GM19328 (cell line): ENCODE results near the gene SGF29.
"Not testable (repeated sequence)": the region's sequence is repeated elsewhere in the genome, so short reads cannot be mapped to it uniquely, and the experiment has no call there.

Experiments used
- ATAC-seq: cut with Tn5 transposase; IDR thresholded peaks from one replicate; pipeline ENCODE4 v1.9.1; 2021; ENCODE audit warnings: mild to moderate bottlenecking, moderate library complexity; ENCODE audit not compliant: unreplicated experiment

Gene SGF29

GRCh38 chr16:28563218-28563617 lies 9.5 kb downstream of the SGF29 start:
- no peak for ATAC-seq

DNA sequence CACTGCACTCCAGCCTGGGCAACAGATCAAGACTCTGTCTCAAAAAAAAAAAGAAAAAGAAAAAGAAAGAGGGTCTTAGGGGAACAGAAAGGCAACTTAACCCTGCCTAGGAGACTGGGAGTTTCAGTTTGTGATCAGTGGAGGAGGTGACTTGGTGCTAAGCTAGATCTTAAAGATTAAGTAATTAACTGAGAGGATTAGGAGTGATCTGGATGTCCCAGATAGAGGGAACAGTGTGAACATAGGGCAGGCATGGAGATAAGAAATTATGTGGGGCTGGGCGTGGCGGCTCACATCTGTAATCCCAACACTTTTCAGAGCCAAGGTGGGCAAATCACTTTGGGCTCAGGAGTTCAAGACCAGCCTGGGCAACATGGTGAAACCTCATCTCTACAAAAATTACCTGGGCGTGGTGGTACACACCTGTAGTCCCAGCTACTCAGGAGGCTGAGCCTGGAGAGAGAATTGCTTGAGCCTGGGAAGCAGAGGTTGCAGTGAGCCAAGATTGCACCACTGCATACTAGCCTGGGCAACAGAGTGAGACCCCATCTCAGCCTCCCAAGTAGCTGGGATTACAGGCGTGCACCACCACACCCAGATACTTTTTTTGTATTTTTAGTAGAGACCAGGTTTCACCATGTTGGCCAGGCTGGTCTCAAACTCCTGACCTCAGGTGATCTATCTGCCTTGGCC lies 12.7 kb downstream of the SGF29 start:
- ATAC-seq = not testable (repeated sequence)

DNA sequence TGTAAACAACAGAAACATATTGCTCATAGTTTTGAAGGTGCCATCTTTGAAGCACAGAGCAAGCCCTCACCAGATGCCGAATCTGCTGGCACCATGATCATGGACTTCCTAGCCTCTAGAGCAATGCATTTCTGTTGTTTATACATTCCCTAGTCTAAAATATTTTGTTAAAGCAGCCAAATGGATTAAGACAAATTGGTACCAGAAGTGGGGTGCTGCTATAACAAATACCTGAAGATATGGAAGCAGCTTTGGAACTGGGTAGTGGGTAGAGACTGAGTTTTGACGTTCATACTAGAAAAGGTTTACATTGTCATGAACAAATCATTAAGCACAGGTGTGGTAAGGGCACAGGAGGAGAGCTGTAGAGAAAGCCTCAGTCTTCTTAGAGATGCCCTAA lies 13.6 kb downstream of the SGF29 start:
- ATAC-seq = no peak

GRCh38 chr16:28569021-28569420 lies 15.3 kb downstream of the SGF29 start:
- ATAC-seq = no peak

- no peak for ATAC-seq
Observed at GRCh38 chr16:28569968-28570752, 16.4 kb downstream of the SGF29 start.

DNA sequence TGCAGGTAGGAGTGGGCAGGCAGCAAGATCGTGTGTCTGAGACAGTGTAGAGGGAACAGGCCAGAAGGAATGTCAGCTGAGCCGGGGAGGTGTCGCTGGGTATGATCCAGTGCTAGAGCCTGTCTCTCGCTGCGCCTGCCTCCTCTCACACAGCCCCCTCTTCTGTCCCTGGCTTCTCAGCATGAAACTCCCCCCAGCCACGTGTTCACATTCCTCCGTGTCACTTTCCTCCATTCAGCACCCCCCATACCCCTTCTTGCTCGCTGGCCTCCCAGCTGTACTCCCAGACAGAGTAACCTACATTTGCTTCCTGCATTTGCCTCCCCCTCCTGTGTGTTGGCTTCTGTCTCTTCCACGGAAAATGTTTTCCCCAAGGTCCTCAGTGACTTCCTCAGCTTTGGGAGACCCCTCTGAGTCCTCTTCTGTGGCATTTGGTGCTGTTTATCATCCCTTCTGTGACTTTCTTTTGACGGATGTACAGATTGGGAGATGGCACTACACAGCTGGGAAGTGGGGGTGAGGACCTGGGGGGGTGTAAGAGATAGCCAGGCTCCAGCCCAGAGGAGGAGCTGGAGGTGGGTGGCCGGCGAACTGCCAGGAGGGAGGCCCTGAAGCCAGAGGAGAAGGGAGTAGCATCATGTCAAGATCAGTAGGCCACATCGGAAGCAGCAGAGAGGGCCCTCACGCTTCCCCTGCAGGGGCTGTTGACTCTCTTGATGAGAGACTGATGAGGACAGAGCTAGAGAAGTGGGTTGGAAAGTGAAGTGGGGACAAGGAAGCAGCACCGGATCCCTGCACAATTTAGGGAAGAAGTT lies 19.2 kb downstream of the SGF29 start:
- ATAC-seq = no peak

- no peak for ATAC-seq
Observed at GRCh38 chr16:28573738-28574718, 20.3 kb downstream of the SGF29 start.

- no peak for ATAC-seq
Observed at GRCh38 chr16:28574925-28575324, 21.2 kb downstream of the SGF29 start.

- ATAC-seq = no peak
Observed at GRCh38 chr16:28575446-28576109, 21.9 kb downstream of the SGF29 start.

- ATAC-seq = no peak
Observed at GRCh38 chr16:28580726-28581315, 27.1 kb downstream of the SGF29 start.

DNA sequence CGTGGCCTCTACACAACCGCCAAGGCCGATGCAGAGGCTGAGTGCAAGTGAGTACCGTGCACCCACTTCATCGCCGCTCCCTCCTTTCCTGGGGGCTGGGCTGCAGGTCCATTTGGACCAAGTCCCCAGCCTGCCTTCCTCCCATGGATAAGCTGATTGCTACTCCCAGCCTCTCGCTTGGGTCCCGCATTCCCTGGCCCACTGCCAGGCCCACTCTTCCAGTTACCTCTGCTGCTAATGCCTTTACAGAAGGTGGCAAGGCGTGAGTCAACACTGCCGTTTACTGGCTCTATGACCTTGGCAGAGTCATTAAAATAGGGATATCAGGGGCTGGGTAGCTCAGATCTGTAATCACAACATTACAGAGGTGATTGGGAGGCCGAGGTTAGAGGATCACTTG lies 32.0 kb downstream of the SGF29 start:
- no peak for ATAC-seq

DNA sequence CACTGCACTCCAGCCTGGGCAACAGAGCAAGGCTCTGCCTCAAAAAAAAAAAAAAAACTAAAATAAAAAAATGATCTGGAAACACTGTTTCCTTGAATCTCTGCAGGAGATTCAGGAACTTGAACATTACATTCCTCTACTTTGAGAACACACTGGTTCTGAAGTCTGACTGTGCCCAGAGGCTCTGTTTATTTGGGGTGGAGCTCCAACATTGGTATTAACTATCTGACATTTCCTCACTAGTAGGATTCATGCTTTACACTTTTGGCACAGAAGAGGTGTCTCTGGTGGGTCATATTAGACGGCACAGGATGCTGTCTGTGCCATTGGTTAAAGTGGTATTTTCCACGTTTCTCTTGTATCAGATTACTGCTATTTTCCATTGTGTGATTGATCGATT lies 32.7 kb downstream of the SGF29 start:
- no peak for ATAC-seq

DNA sequence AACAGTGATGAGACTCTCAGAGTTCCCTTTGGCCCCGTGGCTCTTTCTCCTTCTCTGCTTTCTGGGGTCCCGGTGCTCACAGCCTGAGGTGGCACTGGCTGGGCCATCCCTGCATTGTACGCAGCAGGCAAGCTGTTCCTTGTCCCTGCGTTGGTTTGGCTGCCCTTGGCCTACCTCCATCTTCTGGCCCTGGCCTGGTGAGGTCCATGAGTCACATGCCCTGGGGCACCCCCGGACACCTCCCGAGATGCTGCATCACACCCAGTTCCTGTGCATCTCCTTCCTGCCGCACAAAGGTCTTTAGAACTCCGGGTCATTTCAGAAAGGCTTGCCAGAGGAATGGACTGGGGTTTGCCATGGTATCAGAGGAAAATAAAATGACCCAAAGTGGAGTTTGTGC lies 33.7 kb downstream of the SGF29 start:
- ATAC-seq = no peak

DNA sequence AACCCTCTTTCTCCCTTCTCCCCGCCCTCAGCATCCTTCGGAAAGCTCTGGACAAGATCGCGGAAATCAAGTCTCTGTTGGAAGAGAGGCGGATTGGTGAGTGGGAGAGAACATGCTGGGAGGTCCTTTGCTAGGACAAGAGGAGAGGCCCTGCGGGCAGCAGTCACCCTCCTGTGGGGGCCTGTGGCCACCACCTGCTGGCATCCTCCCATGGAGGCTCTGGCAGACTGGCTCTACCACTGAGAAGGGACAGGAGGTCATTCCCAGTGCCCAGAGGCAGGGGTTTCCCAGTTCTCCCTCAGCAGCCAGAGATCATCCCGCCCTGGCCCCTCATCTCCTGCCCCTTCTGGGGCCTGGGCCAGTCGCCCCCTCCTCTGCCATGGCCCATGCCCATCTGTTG lies 35.3 kb downstream of the SGF29 start:
- ATAC-seq = no peak

- no peak for ATAC-seq
Observed at GRCh38 chr16:28589930-28590329, 36.2 kb downstream of the SGF29 start.

DNA sequence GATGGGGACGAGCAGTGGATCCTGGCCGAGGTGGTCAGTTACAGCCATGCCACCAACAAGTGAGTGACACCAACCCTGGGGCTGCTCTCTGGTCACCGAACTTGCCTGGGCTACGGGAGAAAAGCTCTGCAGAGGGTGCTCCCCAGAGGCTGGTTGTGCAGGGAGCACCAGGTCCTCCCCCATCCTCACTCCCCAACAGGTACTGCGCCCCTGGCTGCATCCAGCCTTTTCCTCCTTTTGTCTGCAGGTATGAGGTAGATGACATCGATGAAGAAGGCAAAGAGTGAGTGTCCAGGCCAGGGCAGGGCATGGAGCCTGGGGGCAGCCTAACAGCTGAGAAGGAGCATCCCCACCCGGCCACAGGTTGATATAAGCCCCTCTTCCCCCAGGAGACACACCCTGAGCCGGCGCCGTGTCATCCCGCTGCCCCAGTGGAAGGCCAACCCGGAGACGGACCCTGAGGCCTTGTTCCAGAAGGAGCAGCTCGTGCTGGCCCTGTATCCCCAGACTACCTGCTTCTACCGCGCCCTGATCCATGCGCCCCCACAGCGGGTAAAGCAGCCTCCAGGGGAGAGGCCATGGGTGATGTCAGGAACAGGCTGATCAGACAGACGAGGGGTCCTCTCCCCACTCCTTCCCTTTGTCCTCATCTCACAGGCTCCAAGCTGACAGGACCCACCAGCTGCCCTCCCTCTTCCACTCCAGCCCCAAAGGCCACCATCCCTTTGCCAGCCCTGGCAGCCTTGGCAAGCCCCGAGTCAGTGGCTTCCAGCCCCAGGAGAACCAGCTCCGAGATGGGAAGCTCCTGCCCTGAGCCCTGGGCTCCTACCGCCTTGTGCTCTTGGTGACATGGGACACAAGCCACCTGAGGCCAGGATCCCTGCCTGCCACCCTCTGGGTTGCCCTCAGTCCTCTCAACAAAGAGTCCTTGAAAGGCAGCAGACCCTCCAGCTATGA lies 36.9 kb downstream of the SGF29 start:
- no peak for ATAC-seq

GRCh38 chr16:28591355-28591754 lies 37.6 kb downstream of the SGF29 start:
- no peak for ATAC-seq

DNA sequence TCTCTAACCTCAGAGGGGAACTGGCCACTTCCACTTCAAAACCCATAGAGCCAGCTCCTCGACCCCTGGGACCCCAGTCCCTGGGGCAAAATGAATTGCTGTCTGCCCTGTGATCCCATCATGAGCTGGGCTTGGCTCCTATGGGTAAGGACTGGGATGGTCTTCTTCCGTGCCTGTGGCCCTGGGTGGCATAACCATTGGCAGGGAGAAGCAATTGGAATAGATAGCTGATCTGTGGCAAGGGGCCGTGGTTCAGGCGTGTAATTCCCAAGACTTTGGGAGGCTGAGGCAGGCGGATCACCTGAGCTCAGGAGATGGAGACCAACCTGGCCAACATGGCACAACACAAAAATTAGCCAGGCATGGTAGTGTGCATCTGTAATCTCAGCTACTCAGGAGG lies 38.8 kb downstream of the SGF29 start:
- ATAC-seq = no peak
